Fibroblast of pulmonary artery (primary cell): ENCODE data around the gene CPNE4.

ENCODE experiments used
- DNase-seq: peaks from one replicate; pipeline ENCODE4 v3.0.0-alpha.2; 2010; ENCODE audit warnings: low read depth
- H3K4me3 ChIP-seq: replicated peaks from 2 replicates; pipeline ENCODE4 v1.5.1; 2011; ENCODE audit warnings: low read depth, mild to moderate bottlenecking, control low read depth, low read length, moderate library complexity
- TF ChIP-seq, protein P1 (sequence below): IDR thresholded peaks from 2 replicates; pipeline ENCODE4 v1.5.1; 2011; ENCODE audit warnings: mild to moderate bottlenecking, control low read depth, low read length, inconsistent platforms; ENCODE audit errors: missing control alignments

Gene CPNE4

DNA sequence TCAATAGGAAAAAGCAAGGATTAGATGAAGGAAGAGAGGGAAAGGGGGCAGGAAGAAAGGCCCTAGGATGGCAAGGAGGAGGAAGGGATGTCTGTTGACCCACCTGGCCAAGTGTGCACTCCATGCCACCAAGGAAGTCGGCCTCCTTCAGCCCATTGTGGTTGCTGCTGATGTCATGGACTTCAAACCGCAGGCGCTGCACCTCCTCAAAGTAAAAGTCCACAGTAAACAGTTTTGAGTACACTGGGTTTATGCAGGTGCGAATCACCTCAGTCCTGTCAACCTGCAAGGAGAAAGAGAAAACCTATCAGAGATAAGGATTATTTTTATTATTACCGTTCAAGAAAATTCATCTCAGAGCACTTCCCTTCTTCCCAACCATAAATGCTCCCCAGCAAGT is 311.5 kb downstream of the CPNE4 start:
- TF ChIP-seq, protein P1, sequence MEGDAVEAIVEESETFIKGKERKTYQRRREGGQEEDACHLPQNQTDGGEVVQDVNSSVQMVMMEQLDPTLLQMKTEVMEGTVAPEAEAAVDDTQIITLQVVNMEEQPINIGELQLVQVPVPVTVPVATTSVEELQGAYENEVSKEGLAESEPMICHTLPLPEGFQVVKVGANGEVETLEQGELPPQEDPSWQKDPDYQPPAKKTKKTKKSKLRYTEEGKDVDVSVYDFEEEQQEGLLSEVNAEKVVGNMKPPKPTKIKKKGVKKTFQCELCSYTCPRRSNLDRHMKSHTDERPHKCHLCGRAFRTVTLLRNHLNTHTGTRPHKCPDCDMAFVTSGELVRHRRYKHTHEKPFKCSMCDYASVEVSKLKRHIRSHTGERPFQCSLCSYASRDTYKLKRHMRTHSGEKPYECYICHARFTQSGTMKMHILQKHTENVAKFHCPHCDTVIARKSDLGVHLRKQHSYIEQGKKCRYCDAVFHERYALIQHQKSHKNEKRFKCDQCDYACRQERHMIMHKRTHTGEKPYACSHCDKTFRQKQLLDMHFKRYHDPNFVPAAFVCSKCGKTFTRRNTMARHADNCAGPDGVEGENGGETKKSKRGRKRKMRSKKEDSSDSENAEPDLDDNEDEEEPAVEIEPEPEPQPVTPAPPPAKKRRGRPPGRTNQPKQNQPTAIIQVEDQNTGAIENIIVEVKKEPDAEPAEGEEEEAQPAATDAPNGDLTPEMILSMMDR, result no peak
- no peak for DNase-seq
- no peak overlapping the region for H3K4me3 ChIP-seq

DNA sequence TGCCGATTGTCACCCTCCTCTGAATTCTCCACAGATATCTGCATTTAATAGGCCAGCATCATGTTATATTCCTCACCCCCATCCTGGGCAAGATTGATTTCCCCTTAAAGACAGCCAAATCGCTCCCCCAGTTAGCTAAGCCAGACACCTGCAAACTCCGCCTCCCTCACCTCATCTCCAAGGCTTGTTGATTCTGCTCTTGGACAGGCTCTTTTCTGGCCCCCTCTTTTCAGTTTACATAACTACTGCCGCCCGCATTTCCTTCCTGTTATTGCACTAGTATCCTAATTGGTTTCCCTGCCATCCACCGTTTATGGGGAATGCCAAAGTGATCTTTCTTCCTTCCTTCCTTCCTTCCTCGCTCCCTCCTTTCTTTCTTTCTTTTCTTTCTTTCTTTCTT is 317.3 kb downstream of the CPNE4 start:
- no peak overlapping the region for H3K4me3 ChIP-seq
- no peak for DNase-seq
- TF ChIP-seq, protein P1, result no peak

DNA sequence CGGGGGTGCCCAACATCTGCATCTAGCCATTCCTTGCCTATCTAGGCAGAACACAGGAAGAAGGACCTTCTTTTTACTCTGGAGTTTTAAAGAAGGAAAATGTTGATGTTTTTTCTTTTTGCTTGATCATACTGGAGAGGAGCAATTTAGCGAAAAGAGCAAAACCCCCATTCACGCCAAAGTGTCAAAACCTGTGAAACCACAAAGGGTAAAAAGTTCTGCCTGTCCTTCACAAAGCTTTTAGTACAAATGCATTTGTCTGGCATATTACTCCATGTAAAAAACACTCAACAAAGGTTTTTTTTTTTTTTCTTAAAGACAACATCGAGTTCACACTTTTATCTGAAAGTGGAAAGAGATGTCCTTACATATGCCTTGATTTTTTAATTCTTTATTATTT is 317.9 kb downstream of the CPNE4 start:
- DNase-seq, result no peak
- TF ChIP-seq, protein P1, result no peak
- H3K4me3 ChIP-seq, result no peak overlapping the region

DNA sequence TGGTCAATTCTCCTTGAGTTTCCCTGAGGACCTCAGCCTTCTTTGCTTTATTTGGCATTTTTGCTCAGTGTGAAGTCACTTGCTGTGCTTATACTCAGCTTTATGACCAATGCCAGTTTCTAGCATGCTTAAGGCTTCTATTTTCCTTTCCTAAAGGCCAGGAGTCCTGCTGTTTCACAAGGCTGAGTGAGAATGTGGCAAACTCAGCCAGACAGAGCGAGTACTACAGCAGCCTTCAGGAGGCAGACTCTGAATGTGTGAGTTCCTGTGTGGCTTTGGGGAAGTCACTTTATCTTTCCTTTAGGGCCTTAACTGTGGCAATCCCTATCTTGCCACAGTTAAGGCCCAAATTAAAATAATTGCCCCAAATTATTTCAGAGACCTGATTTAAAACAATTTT is 318.8 kb downstream of the CPNE4 start:
- TF ChIP-seq, protein P1, result no peak
- H3K4me3 ChIP-seq, result no peak overlapping the region
- DNase-seq, result no peak

DNA sequence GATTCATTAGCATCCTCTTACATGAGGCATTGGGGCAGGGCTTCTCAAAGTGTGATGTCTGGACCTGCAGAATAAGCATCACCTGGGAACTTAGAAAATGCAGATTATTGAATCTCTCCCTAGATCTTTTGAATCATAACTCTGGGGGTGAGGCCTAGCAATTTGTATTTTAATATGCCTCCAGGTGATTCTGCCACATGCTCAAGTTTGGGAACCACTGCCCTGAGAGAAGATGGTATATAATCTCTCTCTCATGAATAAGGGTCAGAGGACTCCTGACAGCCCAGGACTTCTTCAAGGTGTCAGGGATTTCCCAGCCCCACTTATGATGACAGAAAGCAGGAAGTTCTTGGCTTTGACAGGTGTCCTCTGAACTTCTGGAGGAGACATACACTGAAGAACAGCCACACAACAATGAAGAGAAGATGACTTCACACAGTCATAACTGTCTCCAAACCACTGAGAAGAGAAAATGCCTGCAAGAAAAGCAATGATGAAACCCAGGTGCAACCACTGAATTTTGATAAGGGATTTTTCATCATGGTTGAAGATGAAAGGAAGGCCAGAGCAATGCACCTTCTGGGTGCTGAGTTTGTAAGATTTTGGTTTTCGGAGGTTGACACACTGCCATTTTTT is 320.1 kb downstream of the CPNE4 start:
- no peak for DNase-seq
- TF ChIP-seq, protein P1, result no peak
- no peak overlapping the region for H3K4me3 ChIP-seq

GRCh38 chr3:131713416-131714123 is 321.2 kb downstream of the CPNE4 start:
- no peak for DNase-seq
- TF ChIP-seq, protein P1, result no peak

GRCh38 chr3:131712662-131713061 is 322.2 kb downstream of the CPNE4 start:
- TF ChIP-seq, protein P1, result no peak
- no peak for DNase-seq
- H3K4me3 ChIP-seq, result no peak overlapping the region

More at GRCh38 chr3:131713416-131714123, 321.2 kb downstream of the CPNE4 start:
- no peak overlapping the region for H3K4me3 ChIP-seq
